Smooth muscle cell (in vitro differentiated cells): Measurements from ENCODE around the gene CNOT1. TPM values are rescaled to one million over a fixed set of nuclear protein-coding genes. Genes with fewer than 3 reads are reported as not detected.

Source experiments
- DNase-seq: peaks from one replicate; lab custom pipeline; 2025; ENCODE audit not compliant: unreplicated experiment; lab: John Stamatoyannopoulos, UW
- H2AFZ ChIP-seq: fragments of 200-600 bp; sonication (generic); 2 replicates; pipeline ENCODE4 v1.6.0; 2016; ENCODE audit warnings: antibody characterized with exemption, low read depth, mild to moderate bottlenecking
- H3F3A ChIP-seq: fragments of 200-600 bp; sonication (generic); 2 replicates; pipeline ENCODE4 v1.6.0; 2017; ENCODE audit warnings: antibody characterized with exemption, low read depth
- H3K27ac ChIP-seq: fragments of 200-600 bp; sonication (generic); 2 replicates; pipeline ENCODE4 v1.5.1; 2016; ENCODE audit warnings: low read depth, mild to moderate bottlenecking
- H3K27me3 ChIP-seq: fragments of 200-600 bp; sonication (generic); 2 replicates; pipeline ENCODE4 v1.6.1; 2016; ENCODE audit warnings: low read depth, mild to moderate bottlenecking
- H3K36me3 ChIP-seq: fragments of 200-600 bp; sonication (generic); 2 replicates; pipeline ENCODE4 v1.5.1; 2016; ENCODE audit warnings: low read depth
- H3K4me1 ChIP-seq: fragments of 200-600 bp; sonication (generic); 2 replicates; pipeline ENCODE4 v1.5.1; 2016; ENCODE audit warnings: low read depth
- H3K4me2 ChIP-seq: fragments of 200-600 bp; sonication (generic); 2 replicates; pipeline ENCODE4 v1.6.0; 2016; ENCODE audit warnings: mild to moderate bottlenecking
- H3K4me3 ChIP-seq: fragments of 200-600 bp; sonication (generic); 2 replicates; pipeline ENCODE4 v1.5.1; 2016; ENCODE audit warnings: mild to moderate bottlenecking
- H3K79me2 ChIP-seq: fragments of 200-600 bp; sonication (generic); 2 replicates; pipeline ENCODE4 v1.6.0; 2016; ENCODE audit warnings: low read depth, mild to moderate bottlenecking
- H3K9ac ChIP-seq: fragments of 200-600 bp; sonication (generic); 2 replicates; pipeline ENCODE4 v1.6.0; 2016; ENCODE audit warnings: low read depth
- H3K9me3 ChIP-seq: fragments of 200-600 bp; sonication (generic); replicated peaks from 2 replicates; pipeline ENCODE4 v1.5.1; 2016; ENCODE audit warnings: low read depth
- H4K20me1 ChIP-seq: fragments of 200-600 bp; sonication (generic); 2 replicates; pipeline ENCODE4 v1.6.0; 2016; ENCODE audit warnings: low read depth
- WGBS: methylation state at CpG from one replicate; pipeline ENCODE4 v1.1.7; 2016; ENCODE audit warnings: low lambda C conversion rate; 5-methylcytosine and 5-hydroxymethylcytosine counted together
- polyA plus RNA-seq: library from polyadenylated mRNA; unstranded; fragments of >200 nt; fragmentation: Nextera tagmentation; extraction: Ambion mirVana; gene quantifications from 2 replicates; pipeline ENCODE4 v1.2.1, GENCODE V29; 2016
- total RNA-seq: library from RNA; depleted of rRNA; stranded (reverse); fragments of >200 nt; gene quantifications from 2 replicates; pipeline ENCODE4 v1.2.3, GENCODE V29; 2014
- TF ChIP-seq, protein P1 (sequence below): fragments of 200-600 bp; sonication (generic); IDR thresholded peaks from 2 replicates; pipeline ENCODE4 v1.5.1; 2017; ENCODE audit warnings: borderline replicate concordance, mild to moderate bottlenecking, antibody characterized with exemption; ENCODE audit not compliant: insufficient read depth, poor library complexity, severe bottlenecking

Gene CNOT1
- total and polyA plus RNA-seq, 2 experiments from 2014 or later = 42.6 to 88.4 TPM

DNA sequence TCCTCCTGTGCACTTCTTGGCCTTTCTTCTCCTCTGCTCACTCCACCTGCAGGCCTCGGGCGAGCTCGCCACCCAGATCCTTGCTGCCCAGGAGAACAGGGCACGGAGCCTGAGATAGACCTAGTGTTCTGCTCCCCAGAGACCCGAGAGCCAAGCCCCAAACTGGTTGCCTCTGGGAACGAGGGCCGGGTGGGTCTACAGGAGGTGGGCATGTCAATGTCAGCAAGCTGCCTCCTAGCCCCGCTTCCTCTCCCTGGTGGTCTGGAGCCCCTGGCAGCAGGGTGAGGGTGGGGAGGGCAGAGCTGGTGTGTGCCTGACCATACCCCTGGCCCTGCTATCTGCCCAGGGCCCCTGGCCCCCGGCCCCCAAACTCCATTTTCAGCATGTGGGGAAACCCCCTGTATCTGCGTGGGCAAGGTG is 130.5 kb downstream of the CNOT1 start:
- no peaks in the 10 kb centered on the region for H3K9me3 ChIP-seq
- TF ChIP-seq, protein P1, sequence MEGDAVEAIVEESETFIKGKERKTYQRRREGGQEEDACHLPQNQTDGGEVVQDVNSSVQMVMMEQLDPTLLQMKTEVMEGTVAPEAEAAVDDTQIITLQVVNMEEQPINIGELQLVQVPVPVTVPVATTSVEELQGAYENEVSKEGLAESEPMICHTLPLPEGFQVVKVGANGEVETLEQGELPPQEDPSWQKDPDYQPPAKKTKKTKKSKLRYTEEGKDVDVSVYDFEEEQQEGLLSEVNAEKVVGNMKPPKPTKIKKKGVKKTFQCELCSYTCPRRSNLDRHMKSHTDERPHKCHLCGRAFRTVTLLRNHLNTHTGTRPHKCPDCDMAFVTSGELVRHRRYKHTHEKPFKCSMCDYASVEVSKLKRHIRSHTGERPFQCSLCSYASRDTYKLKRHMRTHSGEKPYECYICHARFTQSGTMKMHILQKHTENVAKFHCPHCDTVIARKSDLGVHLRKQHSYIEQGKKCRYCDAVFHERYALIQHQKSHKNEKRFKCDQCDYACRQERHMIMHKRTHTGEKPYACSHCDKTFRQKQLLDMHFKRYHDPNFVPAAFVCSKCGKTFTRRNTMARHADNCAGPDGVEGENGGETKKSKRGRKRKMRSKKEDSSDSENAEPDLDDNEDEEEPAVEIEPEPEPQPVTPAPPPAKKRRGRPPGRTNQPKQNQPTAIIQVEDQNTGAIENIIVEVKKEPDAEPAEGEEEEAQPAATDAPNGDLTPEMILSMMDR = no peak

DNA sequence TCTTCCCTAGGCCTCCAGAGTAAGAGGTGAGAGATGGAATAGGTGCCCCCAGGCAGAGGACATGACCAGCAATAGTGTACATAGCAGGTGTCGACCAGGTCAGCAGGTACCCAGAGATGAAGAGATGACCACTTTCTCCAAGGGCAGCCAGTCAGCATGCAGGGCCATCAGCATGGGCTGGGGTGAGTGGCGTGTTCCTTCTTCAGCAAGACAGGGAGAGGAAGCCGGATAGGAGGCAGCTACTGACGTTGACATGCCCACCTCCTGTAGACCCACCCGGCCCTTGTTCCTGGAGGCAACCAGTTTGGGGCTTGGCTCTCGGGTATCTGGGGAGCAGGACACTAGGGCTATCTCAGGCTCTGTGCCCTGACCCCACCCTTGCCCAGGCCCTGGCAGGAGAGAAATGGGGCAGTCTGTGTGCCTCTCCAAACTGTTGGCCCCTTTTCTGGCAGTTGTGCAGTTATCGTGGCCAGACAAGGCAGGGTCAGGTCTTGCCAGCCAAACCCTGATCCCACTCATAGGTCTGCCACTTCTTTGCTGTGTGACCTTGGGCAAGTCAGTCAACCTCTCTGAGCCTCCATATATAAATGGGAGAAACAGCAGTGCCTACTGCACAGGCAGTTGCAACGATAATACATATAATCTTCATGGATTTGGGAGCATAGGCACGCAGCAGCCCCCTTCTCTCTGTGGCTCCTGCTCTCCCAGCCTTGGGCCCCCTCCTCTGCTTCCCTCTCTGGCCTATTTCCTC is 131.1 kb downstream of the CNOT1 start:
- 85% methylated on average over 9 of the region's 9 CpGs for WGBS
- DNase-seq = no peak
- TF ChIP-seq, protein P1 = no peak

More for the DNA sequence above, 130.5 kb downstream of the CNOT1 start:
- Histone ChIP-seq H2AFZ (no peak overlapping the region), H3K4me3 (no peak overlapping the region), H3K36me3 (no peaks in the 10 kb centered on the region), H3K79me2 (no peaks in the 10 kb centered on the region), H4K20me1 (no peaks in the 10 kb centered on the region), H3K9ac (no peak overlapping the region), H3K27ac (no peak overlapping the region), H3K4me2 (no peak overlapping the region), H3K4me1 (peaks cover 16% of the 10 kb centered on the region), H3F3A (no peaks in the 10 kb centered on the region), H3K27me3 (no peaks in the 10 kb centered on the region)
- DNase-seq = no peak
- 86% methylated on average over 10 of the region's 10 CpGs for WGBS

DNA sequence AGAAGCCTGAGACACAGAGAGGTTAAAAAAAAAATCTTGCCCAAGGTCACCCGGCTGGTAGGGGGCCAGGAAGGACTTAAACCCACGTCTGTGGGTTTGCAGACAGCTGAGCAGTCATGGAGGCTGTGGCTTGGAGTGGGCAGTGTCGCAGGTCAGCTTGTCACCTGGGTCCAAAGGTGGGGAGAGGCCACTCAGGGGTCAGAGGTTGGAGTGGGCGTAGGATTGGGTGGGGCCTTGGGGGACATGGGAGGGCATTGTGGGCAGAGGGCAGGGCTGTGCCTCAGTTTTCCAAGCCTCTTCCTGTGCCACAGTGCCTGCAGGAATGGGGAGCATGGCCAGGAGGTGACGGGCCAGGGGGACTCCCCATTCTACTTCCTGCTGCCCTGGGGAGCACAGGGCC is 131.7 kb downstream of the CNOT1 start:
- Histone ChIP-seq H3K36me3 (no peaks in the 10 kb centered on the region), H3K4me2 (no peak overlapping the region), H4K20me1 (no peaks in the 10 kb centered on the region), H3K4me3 (no peak overlapping the region), H3K27ac (no peak overlapping the region), H3K9me3 (no peaks in the 10 kb centered on the region), H3K79me2 (no peaks in the 10 kb centered on the region), H3K27me3 (no peaks in the 10 kb centered on the region), H3K4me1 (peaks cover 16% of the 10 kb centered on the region), H2AFZ (no peak overlapping the region), H3K9ac (no peak overlapping the region), H3F3A (no peaks in the 10 kb centered on the region)
- 83% methylated on average over 5 of the region's 5 CpGs for WGBS
- TF ChIP-seq, protein P1 = no peak
- no peak for DNase-seq

More for the DNA sequence above, 131.1 kb downstream of the CNOT1 start:
- no peaks in the 10 kb centered on the region for H3K27me3 ChIP-seq
- H3K9ac ChIP-seq = no peak overlapping the region
- H3K4me2 ChIP-seq = no peak overlapping the region
- no peaks in the 10 kb centered on the region for H3F3A ChIP-seq
- H3K9me3 ChIP-seq = no peaks in the 10 kb centered on the region
- no peak overlapping the region for H3K4me3 ChIP-seq
- no peak overlapping the region for H3K27ac ChIP-seq
- no peak overlapping the region for H2AFZ ChIP-seq
- peaks cover 16% of the 10 kb centered on the region for H3K4me1 ChIP-seq
- no peaks in the 10 kb centered on the region for H4K20me1 ChIP-seq
- H3K79me2 ChIP-seq = no peaks in the 10 kb centered on the region
- no peaks in the 10 kb centered on the region for H3K36me3 ChIP-seq

DNA sequence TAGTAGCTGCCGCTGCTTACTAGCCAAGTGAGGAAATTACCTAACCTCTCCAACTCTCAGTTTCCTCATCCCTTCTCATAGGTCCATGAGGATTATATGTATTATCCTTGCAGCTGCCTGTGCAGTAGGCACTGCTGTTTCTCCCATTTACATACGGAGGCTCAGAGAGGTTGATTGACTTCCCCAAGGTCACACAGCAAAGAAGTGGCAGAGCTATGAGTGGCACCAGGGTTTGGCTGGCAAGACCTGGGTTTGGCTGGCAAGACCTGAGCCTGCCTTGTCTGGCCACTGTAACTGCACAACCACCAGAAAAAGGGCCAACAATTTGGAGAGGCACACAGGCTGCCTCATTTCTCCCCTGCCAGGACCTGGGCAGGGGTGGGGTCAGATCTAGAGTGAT is 132.2 kb downstream of the CNOT1 start:
- no peak overlapping the region for H3K4me2 ChIP-seq
- no peak overlapping the region for H3K4me3 ChIP-seq
- 86% methylated on average over 2 of the region's 2 CpGs for WGBS
- TF ChIP-seq, protein P1 = no peak
- no peak overlapping the region for H3K9ac ChIP-seq
- H3K4me1 ChIP-seq = peaks cover 16% of the 10 kb centered on the region
- no peak overlapping the region for H3K27ac ChIP-seq
- H3F3A ChIP-seq = no peaks in the 10 kb centered on the region
- H2AFZ ChIP-seq = no peak overlapping the region
- no peak for DNase-seq
- H3K36me3 ChIP-seq = no peaks in the 10 kb centered on the region
- no peaks in the 10 kb centered on the region for H3K9me3 ChIP-seq
- H4K20me1 ChIP-seq = no peaks in the 10 kb centered on the region
- H3K27me3 ChIP-seq = no peaks in the 10 kb centered on the region
- no peaks in the 10 kb centered on the region for H3K79me2 ChIP-seq
